Stimulated activated naive CD8-positive, alpha-beta T cell treated with anti-CD3 and anti-CD28 coated beads, Interleukin-15, amount 100 ng/mL, for 72 hours (primary cell): ENCODE data around the gene ZNF556.
"Not testable (repeated sequence)": the region's sequence is repeated elsewhere in the genome, so short reads cannot be mapped to it uniquely, and the experiment has no call there.

ENCODE experiments used
- ATAC-seq: fragments of 150-1000 bp; cut with Tn5 transposase; 2 replicates; pipeline ENCODE4 v1.10.0; 2021; ENCODE audit warnings: mild to moderate bottlenecking, moderate library complexity
- DNase-seq, 2 donors: peaks; one replicate each; pipeline ENCODE4 v3.0.0; 2021 to 2022
- H3K27ac Mint-ChIP-seq, 2 donors: one replicate each; pipeline ENCODE4 v1.8.0; 2022; ENCODE audit warnings: mild to moderate bottlenecking in 2 of 2, mixed read lengths in 2 of 2, moderate library complexity in 2 of 2
- H3K27me3 Mint-ChIP-seq: one replicate; pipeline ENCODE4 v1.8.0; 2022; ENCODE audit warnings: mixed read lengths
- H3K4me1 Mint-ChIP-seq: one replicate; pipeline ENCODE4 v1.8.0; 2022; ENCODE audit warnings: mild to moderate bottlenecking, mixed read lengths
- H3K4me3 Mint-ChIP-seq, 2 donors: one replicate each; pipeline ENCODE4 v1.8.0; 2022; ENCODE audit warnings: mild to moderate bottlenecking in 2 of 2, mixed read lengths in 2 of 2, moderate library complexity in 1 of 2
- H3K9me3 Mint-ChIP-seq, 2 donors: one replicate each; pipeline ENCODE4 v1.8.0; 2022; ENCODE audit warnings: mixed read lengths in 2 of 2

The ZNF556 gene

GRCh38 chr19:2877398-2878331 is 10.5 kb downstream of the ZNF556 start:
- H3K4me3 Mint-ChIP-seq, result no peak overlapping the region
- no peaks in the 10 kb centered on the region for H3K27me3 Mint-ChIP-seq
- peaks cover 0 to 14% of the 10 kb centered on the region in 2 donors for H3K9me3 Mint-ChIP-seq
- ATAC-seq (no peak), DNase-seq (no peak)
- no peak overlapping the region for H3K27ac Mint-ChIP-seq
- no peaks in the 10 kb centered on the region for H3K4me1 Mint-ChIP-seq

- no peak for ATAC-seq
- Mint-ChIP-seq H3K9me3 (peaks cover 0 to 7% of the 10 kb centered on the region in 2 donors), H3K27me3 (no peaks in the 10 kb centered on the region), H3K4me3 (no peak overlapping the region), H3K4me1 (peaks cover 10% of the 10 kb centered on the region), H3K27ac (no peak overlapping the region)
- no peak for DNase-seq
These were observed 16.7 kb downstream of the ZNF556 start for GRCh38 chr19:2883686-2884439.

GRCh38 chr19:2885736-2886135 is 18.6 kb downstream of the ZNF556 start:
- H3K9me3 Mint-ChIP-seq, result no peaks in the 10 kb centered on the region
- H3K27me3 Mint-ChIP-seq, result no peaks in the 10 kb centered on the region
- DNase-seq (no peak), ATAC-seq (no peak)
- H3K4me1 Mint-ChIP-seq, result peaks cover 12% of the 10 kb centered on the region
- no peak overlapping the region for H3K4me3 Mint-ChIP-seq
- no peak overlapping the region for H3K27ac Mint-ChIP-seq

GRCh38 chr19:2887391-2887914 is 20.3 kb downstream of the ZNF556 start:
- Mint-ChIP-seq H3K27me3 (no peaks in the 10 kb centered on the region), H3K27ac (no peak overlapping the region), H3K4me3 (no peak overlapping the region), H3K9me3 (no peaks in the 10 kb centered on the region), H3K4me1 (peaks cover 12% of the 10 kb centered on the region)
- no peak for DNase-seq
- ATAC-seq, result no peak

GRCh38 chr19:2888731-2889224 is 21.6 kb downstream of the ZNF556 start:
- Mint-ChIP-seq H3K9me3 (no peaks in the 10 kb centered on the region), H3K4me3 (peak overlapping the region; percentile 68 to 69), H3K4me1 (peaks cover 12% of the 10 kb centered on the region), H3K27me3 (no peaks in the 10 kb centered on the region), H3K27ac (no peak overlapping the region)
- peak; percentile 48 to 73 for DNase-seq
- peak; percentile 85 for ATAC-seq

- not testable (repeated sequence) for ATAC-seq, H3K9me3 Mint-ChIP-seq, H3K4me3 Mint-ChIP-seq, H3K27me3 Mint-ChIP-seq, DNase-seq, H3K27ac Mint-ChIP-seq
- peaks cover 12% of the 10 kb centered on the region for H3K4me1 Mint-ChIP-seq
These were observed 23.4 kb downstream of the ZNF556 start for GRCh38 chr19:2890531-2890930.

- Mint-ChIP-seq H3K4me1 (peaks cover 11% of the 10 kb centered on the region), H3K9me3 (peaks cover 9 to 24% of the 10 kb centered on the region in 2 donors), H3K27me3 (no peaks in the 10 kb centered on the region), H3K4me3 (no peak overlapping the region), H3K27ac (no peak overlapping the region)
- DNase-seq (no peak), ATAC-seq (no peak)
These were observed 29.6 kb downstream of the ZNF556 start for GRCh38 chr19:2896694-2897093.

GRCh38 chr19:2900296-2901252 is 33.4 kb downstream of the ZNF556 start, which contains the start of gene ZNF57:
Gene ZNF57, plus strand, starts transcription at chr19:2900928. Its CDS starts 118 bp downstream, at chr19:2901046.
- DNase-seq, result peak; percentile 95 to 99
- peak; percentile 99 for ATAC-seq
- H3K27me3 Mint-ChIP-seq, result no peaks in the 10 kb centered on the region
- H3K27ac Mint-ChIP-seq, result peak within 1 kb of the TSS; percentile 97 to 98
- H3K4me3 Mint-ChIP-seq, result peak within 1 kb of the TSS; percentile 98 to 100
- H3K4me1 Mint-ChIP-seq, result peaks cover 34% of the 10 kb centered on the region
- peaks cover 9 to 20% of the 10 kb centered on the region in 2 donors for H3K9me3 Mint-ChIP-seq

- H3K27me3 Mint-ChIP-seq, result no peaks in the 10 kb centered on the region
- DNase-seq, result no peak
- peak overlapping the region in 1 of 2 donors; percentile 16 for H3K4me3 Mint-ChIP-seq
- no peak overlapping the region for H3K27ac Mint-ChIP-seq
- peaks cover 42% of the 10 kb centered on the region for H3K4me1 Mint-ChIP-seq
- no peak for ATAC-seq
- H3K9me3 Mint-ChIP-seq, result peaks cover 1 to 6% of the 10 kb centered on the region in 2 donors
These were observed 35.6 kb downstream of the ZNF556 start for GRCh38 chr19:2902590-2903218.

- not testable (repeated sequence) for H3K27me3 Mint-ChIP-seq, DNase-seq, H3K27ac Mint-ChIP-seq, H3K4me3 Mint-ChIP-seq, ATAC-seq, H3K9me3 Mint-ChIP-seq
- H3K4me1 Mint-ChIP-seq, result peaks cover 44% of the 10 kb centered on the region
These were observed 36.2 kb downstream of the ZNF556 start for GRCh38 chr19:2903326-2903725.

GRCh38 chr19:2905918-2906519 is 38.9 kb downstream of the ZNF556 start:
- DNase-seq (no peak), ATAC-seq (no peak)
- Mint-ChIP-seq H3K4me1 (peaks cover 50% of the 10 kb centered on the region), H3K9me3 (no peaks in the 10 kb centered on the region), H3K27me3 (no peaks in the 10 kb centered on the region), H3K27ac (peak overlapping the region in 1 of 2 donors; percentile 42), H3K4me3 (no peak overlapping the region)

GRCh38 chr19:2906631-2907195 is 39.6 kb downstream of the ZNF556 start:
- DNase-seq, result no peak
- no peak overlapping the region for H3K27ac Mint-ChIP-seq
- ATAC-seq, result no peak
- peaks cover 0 to 2% of the 10 kb centered on the region in 2 donors for H3K9me3 Mint-ChIP-seq
- no peak overlapping the region for H3K4me3 Mint-ChIP-seq
- peaks cover 48% of the 10 kb centered on the region for H3K4me1 Mint-ChIP-seq
- H3K27me3 Mint-ChIP-seq, result no peaks in the 10 kb centered on the region

GRCh38 chr19:2912306-2912705 is 45.2 kb downstream of the ZNF556 start:
- no peak for ATAC-seq
- Mint-ChIP-seq H3K27ac (no peak overlapping the region), H3K27me3 (no peaks in the 10 kb centered on the region), H3K9me3 (peaks cover 6 to 13% of the 10 kb centered on the region in 2 donors), H3K4me1 (peaks cover 33% of the 10 kb centered on the region), H3K4me3 (no peak overlapping the region)
- no peak for DNase-seq
